ENCODE data around the gene ALKBH3. TPM values are rescaled to one million over a fixed set of nuclear protein-coding genes. Genes with fewer than 3 reads are reported as not detected.

Gene ALKBH3
- total RNA-seq, 1 experiment from 2014 or later: not detected

- DNase-seq: no peak
- no peaks in the 10 kb centered on the region for H3K36me3 ChIP-seq (ENCODE audit: insufficient read depth, low read length)
- H3K9me3 ChIP-seq (ENCODE audit: low read length): no peaks in the 10 kb centered on the region
- H3K27ac ChIP-seq (ENCODE audit: low read length): no peak overlapping the region
- H3K9me2 ChIP-seq (replicated peaks; ENCODE audit: insufficient read depth, low read length): no peaks in the 10 kb centered on the region
- H2AFZ ChIP-seq (ENCODE audit: low read length): no peak overlapping the region
- no peak overlapping the region for H3K9ac ChIP-seq (ENCODE audit: low read length)
- H3K27me3 ChIP-seq (ENCODE audit: low read length): no peaks in the 10 kb centered on the region
- no peaks in the 10 kb centered on the region for H3K79me2 ChIP-seq (ENCODE audit: low read length)
- H3K4me3 ChIP-seq (ENCODE audit: low read length): no peak overlapping the region
- H3K4me1 ChIP-seq (ENCODE audit: low read length): no peaks in the 10 kb centered on the region
- no peak overlapping the region for H3K4me2 ChIP-seq (ENCODE audit: low read depth, low read length, poor library complexity, severe bottlenecking)
- no peaks in the 10 kb centered on the region for H4K20me1 ChIP-seq (ENCODE audit: insufficient read depth, low read depth, low read length)
These were observed 45.4 kb downstream of the ALKBH3 start for GRCh38 chr11:43925932-43926505.

GRCh38 chr11:43927070-43927469 lies 46.4 kb downstream of the ALKBH3 start:
- no peaks in the 10 kb centered on the region for H3K79me2 ChIP-seq (ENCODE audit: low read length)
- no peaks in the 10 kb centered on the region for H3K4me1 ChIP-seq (ENCODE audit: low read length)
- H3K27me3 ChIP-seq (ENCODE audit: low read length): no peaks in the 10 kb centered on the region
- no peak for DNase-seq
- H3K36me3 ChIP-seq (ENCODE audit: insufficient read depth, low read length): no peaks in the 10 kb centered on the region
- H3K4me2 ChIP-seq (ENCODE audit: low read depth, low read length, poor library complexity, severe bottlenecking): no peak overlapping the region
- no peak overlapping the region for H3K27ac ChIP-seq (ENCODE audit: low read length)
- no peak overlapping the region for H2AFZ ChIP-seq (ENCODE audit: low read length)
- no peak overlapping the region for H3K4me3 ChIP-seq (ENCODE audit: low read length)
- no peak overlapping the region for H3K9ac ChIP-seq (ENCODE audit: low read length)
- H3K9me3 ChIP-seq (ENCODE audit: low read length): no peaks in the 10 kb centered on the region
- H4K20me1 ChIP-seq (ENCODE audit: insufficient read depth, low read depth, low read length): no peaks in the 10 kb centered on the region
- no peaks in the 10 kb centered on the region for H3K9me2 ChIP-seq (replicated peaks; ENCODE audit: insufficient read depth, low read length)

GRCh38 chr11:43927925-43928707 lies 47.5 kb downstream of the ALKBH3 start:
- Histone ChIP-seq H3K9me3 (ENCODE audit: low read length) (no peaks in the 10 kb centered on the region), H3K4me3 (ENCODE audit: low read length) (no peak overlapping the region), H3K9me2 (replicated peaks; ENCODE audit: insufficient read depth, low read length) (no peaks in the 10 kb centered on the region), H3K79me2 (ENCODE audit: low read length) (no peaks in the 10 kb centered on the region), H3K9ac (ENCODE audit: low read length) (no peak overlapping the region), H3K27ac (ENCODE audit: low read length) (no peak overlapping the region), H3K4me1 (ENCODE audit: low read length) (no peaks in the 10 kb centered on the region), H4K20me1 (ENCODE audit: insufficient read depth, low read depth, low read length) (no peaks in the 10 kb centered on the region), H2AFZ (ENCODE audit: low read length) (no peak overlapping the region), H3K36me3 (ENCODE audit: insufficient read depth, low read length) (no peaks in the 10 kb centered on the region), H3K27me3 (ENCODE audit: low read length) (no peaks in the 10 kb centered on the region), H3K4me2 (ENCODE audit: low read depth, low read length, poor library complexity, severe bottlenecking) (no peak overlapping the region)
- DNase-seq: no peak

DNA sequence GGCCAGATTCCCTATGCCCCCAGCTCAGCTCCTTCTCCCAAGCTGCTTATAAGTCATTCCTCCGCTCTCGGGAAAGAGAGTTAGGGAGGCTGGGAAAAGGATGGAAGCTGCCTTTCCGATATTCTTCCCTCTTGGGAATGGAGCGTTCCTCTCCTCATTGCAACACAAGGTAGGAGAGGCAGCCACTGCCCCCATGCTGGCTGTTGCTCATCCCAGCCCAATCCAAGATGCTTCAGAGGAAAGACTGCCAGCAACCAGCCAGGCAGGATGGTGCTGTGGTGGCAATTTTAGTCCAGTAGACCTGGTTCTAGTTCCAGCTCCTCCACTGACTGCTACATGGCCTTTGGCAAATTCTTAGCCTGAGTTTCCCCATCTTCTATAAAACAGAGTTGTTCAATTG lies 48.1 kb downstream of the ALKBH3 start:
- no peaks in the 10 kb centered on the region for H3K9me2 ChIP-seq (replicated peaks; ENCODE audit: insufficient read depth, low read length)
- no peak overlapping the region for H2AFZ ChIP-seq (ENCODE audit: low read length)
- H3K36me3 ChIP-seq (ENCODE audit: insufficient read depth, low read length): no peaks in the 10 kb centered on the region
- H3K27ac ChIP-seq (ENCODE audit: low read length): no peak overlapping the region
- no peaks in the 10 kb centered on the region for H3K79me2 ChIP-seq (ENCODE audit: low read length)
- H3K4me2 ChIP-seq (ENCODE audit: low read depth, low read length, poor library complexity, severe bottlenecking): no peak overlapping the region
- no peak overlapping the region for H3K4me3 ChIP-seq (ENCODE audit: low read length)
- no peaks in the 10 kb centered on the region for H3K9me3 ChIP-seq (ENCODE audit: low read length)
- no peak overlapping the region for H3K9ac ChIP-seq (ENCODE audit: low read length)
- DNase-seq: no peak
- H3K27me3 ChIP-seq (ENCODE audit: low read length): no peaks in the 10 kb centered on the region
- H4K20me1 ChIP-seq (ENCODE audit: insufficient read depth, low read depth, low read length): no peaks in the 10 kb centered on the region
- H3K4me1 ChIP-seq (ENCODE audit: low read length): no peaks in the 10 kb centered on the region

DNA sequence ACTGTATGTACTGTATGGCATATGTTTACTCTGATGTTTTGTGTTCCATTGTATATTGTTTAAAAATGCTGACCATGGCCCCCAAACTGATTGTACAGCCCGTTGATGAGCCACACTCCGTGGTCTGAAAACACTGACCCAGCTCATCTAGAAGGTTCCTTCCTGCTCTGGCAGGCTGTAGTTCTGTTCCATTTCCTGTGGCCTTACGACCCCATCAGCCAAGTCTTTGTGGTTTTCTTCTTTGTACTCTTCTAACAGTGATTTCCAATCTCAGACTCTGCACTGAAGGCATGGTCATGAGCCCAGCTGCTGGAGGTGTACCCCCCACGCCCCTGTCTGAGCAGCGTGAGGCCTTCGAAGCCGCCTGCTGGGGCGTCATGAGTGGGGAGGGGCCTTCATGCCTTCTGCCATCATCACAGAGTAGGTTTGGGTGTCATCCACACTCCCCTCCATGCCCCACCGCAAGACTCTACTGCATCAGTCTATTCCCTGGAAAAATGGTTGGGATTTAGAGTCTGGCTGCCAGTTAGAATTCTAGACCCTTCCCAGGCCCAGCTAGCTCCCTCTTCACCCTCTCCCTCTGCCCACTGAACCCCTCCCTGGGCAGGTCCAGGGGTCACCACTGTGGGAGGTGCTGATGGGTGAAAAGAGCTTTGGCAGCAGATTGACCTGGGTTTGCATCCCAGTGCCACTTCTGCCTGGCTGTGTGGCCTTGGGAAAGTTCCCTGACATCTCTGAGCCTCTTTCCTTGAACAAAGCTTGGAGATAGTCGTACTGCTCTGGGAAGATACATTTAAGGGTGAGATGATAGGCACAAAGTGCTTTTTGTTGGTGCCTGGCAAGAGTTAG lies 50.5 kb downstream of the ALKBH3 start:
- Histone ChIP-seq H3K9me3 (ENCODE audit: low read length) (no peaks in the 10 kb centered on the region), H3K27ac (ENCODE audit: low read length) (no peak overlapping the region), H2AFZ (ENCODE audit: low read length) (no peak overlapping the region), H3K4me1 (ENCODE audit: low read length) (no peaks in the 10 kb centered on the region), H3K4me2 (ENCODE audit: low read depth, low read length, poor library complexity, severe bottlenecking) (no peak overlapping the region), H3K9ac (ENCODE audit: low read length) (no peak overlapping the region), H3K27me3 (ENCODE audit: low read length) (no peaks in the 10 kb centered on the region), H3K4me3 (ENCODE audit: low read length) (no peak overlapping the region), H3K79me2 (ENCODE audit: low read length) (no peaks in the 10 kb centered on the region), H3K36me3 (ENCODE audit: insufficient read depth, low read length) (no peaks in the 10 kb centered on the region), H3K9me2 (replicated peaks; ENCODE audit: insufficient read depth, low read length) (no peaks in the 10 kb centered on the region), H4K20me1 (ENCODE audit: insufficient read depth, low read depth, low read length) (no peaks in the 10 kb centered on the region)
- DNase-seq: no peak

DNA sequence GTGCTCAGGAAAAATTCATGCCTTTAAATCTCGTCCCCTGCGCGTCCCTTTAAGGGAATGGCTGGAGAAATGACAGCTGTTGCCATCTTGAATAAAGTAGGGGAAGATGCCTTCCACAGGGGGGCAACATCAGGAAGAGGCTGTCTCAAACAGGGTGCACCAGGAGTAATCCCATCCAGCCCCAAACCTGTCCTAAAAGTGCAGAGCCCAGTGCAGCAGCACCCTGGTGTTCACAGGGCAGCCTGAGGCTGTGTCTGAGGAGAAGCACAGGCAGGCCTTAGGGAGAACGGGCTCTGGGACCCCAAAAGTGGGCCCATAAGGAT lies 51.0 kb downstream of the ALKBH3 start:
- Histone ChIP-seq H3K4me1 (ENCODE audit: low read length) (no peaks in the 10 kb centered on the region), H3K9ac (ENCODE audit: low read length) (no peak overlapping the region), H3K79me2 (ENCODE audit: low read length) (no peaks in the 10 kb centered on the region), H3K27ac (ENCODE audit: low read length) (no peak overlapping the region), H3K9me2 (replicated peaks; ENCODE audit: insufficient read depth, low read length) (no peaks in the 10 kb centered on the region), H3K27me3 (ENCODE audit: low read length) (no peaks in the 10 kb centered on the region), H3K36me3 (ENCODE audit: insufficient read depth, low read length) (no peaks in the 10 kb centered on the region), H3K4me3 (ENCODE audit: low read length) (no peak overlapping the region), H3K9me3 (ENCODE audit: low read length) (no peaks in the 10 kb centered on the region), H3K4me2 (ENCODE audit: low read depth, low read length, poor library complexity, severe bottlenecking) (no peak overlapping the region), H4K20me1 (ENCODE audit: insufficient read depth, low read depth, low read length) (no peaks in the 10 kb centered on the region), H2AFZ (ENCODE audit: low read length) (no peak overlapping the region)
- no peak for DNase-seq

GRCh38 chr11:43933226-43933607 lies 52.6 kb downstream of the ALKBH3 start:
- Histone ChIP-seq H3K9me3 (ENCODE audit: low read length) (no peaks in the 10 kb centered on the region), H3K9me2 (replicated peaks; ENCODE audit: insufficient read depth, low read length) (no peaks in the 10 kb centered on the region), H3K4me1 (ENCODE audit: low read length) (no peaks in the 10 kb centered on the region), H3K36me3 (ENCODE audit: insufficient read depth, low read length) (no peaks in the 10 kb centered on the region), H3K79me2 (ENCODE audit: low read length) (no peaks in the 10 kb centered on the region), H3K4me2 (ENCODE audit: low read depth, low read length, poor library complexity, severe bottlenecking) (no peak overlapping the region), H4K20me1 (ENCODE audit: insufficient read depth, low read depth, low read length) (no peaks in the 10 kb centered on the region), H3K9ac (ENCODE audit: low read length) (no peak overlapping the region), H2AFZ (ENCODE audit: low read length) (no peak overlapping the region), H3K27ac (ENCODE audit: low read length) (no peak overlapping the region), H3K27me3 (ENCODE audit: low read length) (no peaks in the 10 kb centered on the region), H3K4me3 (ENCODE audit: low read length) (no peak overlapping the region)
- DNase-seq: no peak
